Endothelial cell of umbilical vein (primary cell): Measurements from ENCODE around the gene SAC3D1. TPM values are rescaled to one million over a fixed set of nuclear protein-coding genes. Genes with fewer than 3 reads are reported as not detected.

Experiments
- BruUV-seq: library from RNA; stranded (reverse); fragments of 400-500 nt; replicated peaks from 2 replicates; lab custom pipeline; 2021; lab: Mats Ljungman, UMichigan
- CTCF ChIA-PET: fragments of 300-600, 350-600 bp; sonication (Branson Sonifier 250); formaldehyde crosslinking; loops from one replicate; lab custom pipeline; 2021; ENCODE audit warnings: antibody characterized with exemption, inconsistent platforms; lab: Charles Lee
- POLR2A ChIA-PET: fragments of 300-600, 350-600 bp; sonication (Branson Sonifier 250); formaldehyde crosslinking; loops from one replicate; lab custom pipeline; 2021; ENCODE audit warnings: antibody characterized with exemption, inconsistent platforms; lab: Charles Lee
- DNase-seq: peaks from one replicate; pipeline ENCODE4 v3.0.0-alpha.2; 2011; ENCODE audit warnings: low read depth, low spot score
- FAIRE-seq: peaks from 2 replicates; lab custom pipeline; 2011; peaks lifted over from hg19 to GRCh38; lab: Jason Lieb, UNC
- H2AFZ ChIP-seq: 2 replicates; pipeline ENCODE4 v1.6.0; 2012; ENCODE audit warnings: low read depth, low read length, control low read depth, inconsistent platforms
- H3K27ac ChIP-seq: 2 replicates; pipeline ENCODE4 v1.5.1; 2011; ENCODE audit warnings: low read depth, mild to moderate bottlenecking, control low read depth, low read length, moderate library complexity; ENCODE audit not compliant: insufficient read depth
- H3K27me3 ChIP-seq, 2 experiments: 2 replicates each; pipeline versions ENCODE4 v1.6.0 to v1.6.1; 2011; ENCODE audit warnings: low read length in 2 of 2, mixed read lengths in 1 of 2; ENCODE audit not compliant: control insufficient read depth in 2 of 2, insufficient read depth in 2 of 2
- H3K36me3 ChIP-seq, 2 experiments: 2 replicates in 1 of 2; 3 replicates in 1 of 2; pipeline ENCODE4 v1.5.1; 2011; ENCODE audit warnings: low read length in 2 of 2, mild to moderate bottlenecking in 1 of 2, moderate library complexity in 1 of 2; ENCODE audit not compliant: control insufficient read depth in 2 of 2, insufficient read depth in 2 of 2; ENCODE audit errors: extremely low read depth in 1 of 2
- H3K4me1 ChIP-seq: 3 replicates; pipeline ENCODE4 v1.5.1; 2011; ENCODE audit warnings: mild to moderate bottlenecking, low read length; ENCODE audit not compliant: control insufficient read depth, insufficient read depth; ENCODE audit errors: extremely low read depth
- H3K4me2 ChIP-seq: 2 replicates; pipeline ENCODE4 v1.6.1; 2011; ENCODE audit warnings: low read length, control low read depth, mixed read lengths; ENCODE audit not compliant: insufficient read depth
- H3K4me3 ChIP-seq, 3 experiments: fragments of 200-600 bp in 1 of 3; sonication (generic), shearing (Covaris generic) in 1 of 3; replicated peaks in 1 of 3; 2 replicates each; pipeline ENCODE4 v1.5.1; 2011 to 2016; ENCODE audit warnings: control low read depth in 3 of 3, low read length in 3 of 3, mild to moderate bottlenecking in 2 of 3, inconsistent platforms in 1 of 3, low read depth in 1 of 3, moderate library complexity in 1 of 3; ENCODE audit not compliant: insufficient read depth in 1 of 3
- H3K79me2 ChIP-seq: 2 replicates; pipeline ENCODE4 v1.6.0; 2012; ENCODE audit warnings: low read length, inconsistent platforms; ENCODE audit not compliant: control insufficient read depth, insufficient read depth
- H3K9ac ChIP-seq: replicated peaks from 2 replicates; pipeline ENCODE3; 2011; ENCODE audit warnings: low read length, control low read depth; ENCODE audit not compliant: insufficient read depth; ENCODE audit errors: extremely low read depth
- H3K9me1 ChIP-seq: replicated peaks from 3 replicates; pipeline ENCODE4 v1.6.0; 2011; ENCODE audit warnings: mild to moderate bottlenecking, low read length; ENCODE audit not compliant: control insufficient read depth, insufficient read depth; ENCODE audit errors: extremely low read depth
- H3K9me3 ChIP-seq: replicated peaks from 2 replicates; pipeline ENCODE4 v1.5.1; 2012; ENCODE audit warnings: low read length, inconsistent platforms; ENCODE audit not compliant: control insufficient read depth, insufficient read depth
- H4K20me1 ChIP-seq: replicated peaks from 2 replicates; pipeline ENCODE3; 2011; ENCODE audit warnings: mild to moderate bottlenecking, low read length; ENCODE audit not compliant: control insufficient read depth, insufficient read depth; ENCODE audit errors: extremely low read depth
- EZH2 ChIP-seq: IDR thresholded peaks from 2 replicates; pipeline ENCODE4 v1.6.1; 2012; ENCODE audit warnings: borderline replicate concordance, low read depth, mild to moderate bottlenecking, moderate library complexity, low read length, inconsistent platforms; ENCODE audit not compliant: severe bottlenecking
- GATA2 ChIP-seq: IDR thresholded peaks from 2 replicates; pipeline ENCODE4 v1.7.0; 2011; ENCODE audit warnings: low read depth, mild to moderate bottlenecking, moderate library complexity, mixed read lengths, low read length; ENCODE audit not compliant: insufficient read length, insufficient read depth
- JUN ChIP-seq: IDR thresholded peaks from 2 replicates; pipeline ENCODE4 v1.6.1; 2011; ENCODE audit warnings: borderline replicate concordance, low read depth; ENCODE audit not compliant: insufficient read length, insufficient read depth
- POLR2A ChIP-seq: IDR thresholded peaks from 2 replicates; pipeline ENCODE4 v1.6.1; 2012; ENCODE audit warnings: low read depth, mild to moderate bottlenecking, control low read depth, low read length
- dilution Hi-C: fragments of 300-500 bp; cut with MboI; formaldehyde crosslinking; loops from one replicate; pipeline ENCODE4 v1.15.0; 2019; ENCODE audit warnings: low sequenced_read_pairs; ENCODE audit not compliant: extremely low pct_ligation_motif_present
- intact Hi-C: fragments of 100-400 bp; cut with micrococcal nuclease; formaldehyde crosslinking; loops from one replicate; pipeline ENCODE4 v1.10.0; 2022
- polyA plus RNA-seq, 4 experiments: library from polyadenylated mRNA; depleted of rRNA in 3 of 4; stranded (reverse) in 3 of 4; unstranded in 1 of 4; fragments of >200 nt; gene quantifications; 2 replicates each; pipeline versions ENCODE4 v1.2.1 to v1.2.3, GENCODE V29; 2011 to 2012; ENCODE audit warnings: missing spikeins in 1 of 4
- total RNA-seq: library from RNA; stranded (reverse); gene quantifications from 2 replicates; pipeline ENCODE4 v1.2.3, GENCODE V29; 2021

The SAC3D1 gene
- total and polyA plus RNA-seq, 2 donors (not counting 3 experiments of a cell fraction or from before 2014, with no cell fraction given) = 16.6 to 17.0 TPM

- POLR2A ChIA-PET = no interaction called here
- FAIRE-seq (no peak), DNase-seq (no peak)
- H3K27me3 ChIP-seq = no peaks in the 10 kb centered on the region
- TF ChIP-seq EZH2 = no peak
- TF ChIP-seq POLR2A = no peak
- no peak for TF ChIP-seq GATA2
- no peak overlapping the region for H2AFZ ChIP-seq
- intact Hi-C loops = no loop called here
- no TSS peak for BruUV-seq
- no peaks in the 10 kb centered on the region for H3K9me3 ChIP-seq
- H3K4me1 ChIP-seq = peaks cover 14% of the 10 kb centered on the region
- no peak overlapping the region for H3K27ac ChIP-seq
- no peak overlapping the region for H3K4me2 ChIP-seq
- dilution Hi-C loops = no loop called here
- no peak overlapping the region for H3K9ac ChIP-seq
- CTCF ChIA-PET = no interaction called here
- H3K4me3 ChIP-seq = no peak overlapping the region
- H4K20me1 ChIP-seq = no peaks in the 10 kb centered on the region
- peaks cover 19% of the 10 kb centered on the region for H3K79me2 ChIP-seq
- no peaks in the 10 kb centered on the region for H3K9me1 ChIP-seq
- peaks cover 5 to 28% of the 10 kb centered on the region in 2 experiments for H3K36me3 ChIP-seq
These were observed 46.8 kb downstream of the SAC3D1 start for GRCh38 chr11:65087827-65088226.

GRCh38 chr11:65089621-65090020 is 48.6 kb downstream of the SAC3D1 start:
- BruUV-seq = no TSS peak
- intact Hi-C loops (no loop called here), dilution Hi-C loops (no loop called here)
- H3K9ac ChIP-seq = no peak overlapping the region
- no peaks in the 10 kb centered on the region for H3K9me3 ChIP-seq
- no peak overlapping the region for H3K4me2 ChIP-seq
- POLR2A ChIA-PET = no interaction called here
- H2AFZ ChIP-seq = no peak overlapping the region
- no peaks in the 10 kb centered on the region for H3K27me3 ChIP-seq
- FAIRE-seq (no peak), DNase-seq (no peak)
- no peak overlapping the region for H3K27ac ChIP-seq
- peaks cover 5 to 28% of the 10 kb centered on the region in 2 experiments for H3K36me3 ChIP-seq
- peaks cover 8% of the 10 kb centered on the region for H3K4me1 ChIP-seq
- CTCF ChIA-PET = interaction anchor here (1.0 kb wide), 1 partner anchor 14 kb away, joined by 3 read pairs; no protein-coding TSS in a partner anchor
- H3K79me2 ChIP-seq = peaks cover 7% of the 10 kb centered on the region
- no peaks in the 10 kb centered on the region for H4K20me1 ChIP-seq
- no peaks in the 10 kb centered on the region for H3K9me1 ChIP-seq
- no peak for TF ChIP-seq JUN
- H3K4me3 ChIP-seq = no peak overlapping the region
